Hematopoietic multipotent progenitor cell treated with erythropoietin and hydrocortisone succinate and interleukin-3 and kit ligand, for 6 days (in vitro differentiated cells): ENCODE data around the gene KLHL2.
A peak's percentile ranks its signal among the peaks of the same experiment; 100 is the strongest.
"Not testable (repeated sequence)": the region's sequence is repeated elsewhere in the genome, so short reads cannot be mapped to it uniquely, and the experiment has no call there.

Experiments used
- DNase-seq: peaks from one replicate; pipeline ENCODE4 v3.0.0-alpha.2; 2015

The KLHL2 gene

DNA sequence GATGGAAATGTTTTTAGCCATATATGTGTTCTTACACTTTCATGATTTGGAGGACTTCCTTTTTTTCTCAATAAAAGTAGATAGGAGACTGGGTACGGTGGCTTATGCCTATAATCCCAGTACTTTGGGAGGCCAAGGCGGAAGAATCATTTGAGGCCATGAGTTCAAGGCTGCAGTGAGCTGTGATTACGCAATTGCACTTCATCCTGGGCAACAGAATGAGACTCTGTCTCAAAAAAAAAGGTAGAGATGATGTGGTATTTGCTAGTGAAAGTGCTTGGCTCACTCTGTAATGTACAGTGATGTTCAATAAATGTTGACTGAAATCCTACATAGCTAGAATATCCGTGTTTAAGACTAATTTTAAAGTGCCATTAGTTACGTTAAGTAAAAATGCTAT lies 27.4 kb downstream of the KLHL2 start:
- DNase-seq, result no peak

DNA sequence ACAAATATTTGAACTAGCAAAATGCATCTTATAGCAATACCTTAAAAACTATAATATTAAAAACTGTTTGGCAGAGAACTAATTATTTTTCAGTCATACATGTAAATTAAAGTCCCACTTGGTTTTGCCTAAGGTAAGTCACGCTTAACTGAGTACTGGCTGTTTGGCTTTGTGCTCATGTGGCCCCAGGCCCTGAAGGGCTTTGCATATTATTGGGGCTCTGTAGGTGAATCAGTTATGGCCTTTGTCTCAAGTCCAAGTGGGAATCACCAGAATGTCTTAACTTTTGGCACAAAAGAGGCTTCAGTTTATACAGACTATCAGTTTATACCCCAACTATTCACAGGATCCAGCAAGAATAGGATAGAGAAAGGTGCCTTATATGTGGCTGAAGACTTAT lies 29.5 kb downstream of the KLHL2 start:
- DNase-seq, result not testable (repeated sequence)

DNA sequence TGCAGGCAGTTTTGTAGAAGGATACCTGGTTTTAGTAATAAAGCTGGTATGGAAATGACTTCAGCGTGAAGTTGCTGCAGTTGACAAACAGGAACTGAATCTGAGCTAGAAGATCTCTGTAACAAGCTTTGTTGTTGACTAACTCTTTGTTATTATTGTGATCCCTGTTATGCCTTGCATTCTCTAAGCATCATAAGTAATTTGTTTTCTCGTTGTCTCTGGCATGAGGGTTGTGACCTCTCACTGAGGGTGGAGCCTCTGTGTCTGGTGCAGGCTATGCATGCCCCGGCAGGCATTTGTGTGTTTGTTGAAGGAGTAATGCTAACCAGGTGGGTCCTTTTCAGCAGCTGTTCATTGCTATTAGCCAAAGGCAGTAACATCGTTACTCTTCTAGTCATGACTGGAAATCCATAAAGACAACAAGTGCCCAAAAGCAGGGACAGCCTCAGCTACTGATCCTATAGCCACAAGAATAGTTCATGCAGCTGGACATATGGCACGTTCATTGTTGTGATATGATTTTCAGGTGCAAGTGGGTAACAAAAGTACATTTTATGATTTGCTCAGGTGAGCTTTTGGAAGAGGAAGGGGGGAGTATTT lies 30.8 kb downstream of the KLHL2 start:
- not testable (repeated sequence) for DNase-seq

DNA sequence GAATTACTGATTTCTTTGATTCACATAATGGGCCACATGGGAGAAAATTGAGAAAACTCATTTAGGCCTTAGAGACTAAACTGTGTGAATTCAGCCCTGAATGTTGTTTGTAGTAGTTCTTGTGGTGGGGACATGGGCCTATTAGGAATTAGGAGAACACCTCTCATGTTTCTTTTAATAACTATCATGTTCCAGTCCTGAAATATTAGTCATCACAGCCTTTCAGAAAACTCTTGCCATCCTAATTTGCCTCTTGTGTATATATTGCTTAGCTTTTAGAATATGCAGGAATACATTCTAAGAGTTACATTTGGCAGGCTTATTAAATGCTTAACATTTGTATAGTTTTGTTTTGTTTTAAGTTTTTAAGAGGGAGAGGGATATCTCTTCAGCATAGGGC lies 33.4 kb downstream of the KLHL2 start:
- DNase-seq, result not testable (repeated sequence)

DNA sequence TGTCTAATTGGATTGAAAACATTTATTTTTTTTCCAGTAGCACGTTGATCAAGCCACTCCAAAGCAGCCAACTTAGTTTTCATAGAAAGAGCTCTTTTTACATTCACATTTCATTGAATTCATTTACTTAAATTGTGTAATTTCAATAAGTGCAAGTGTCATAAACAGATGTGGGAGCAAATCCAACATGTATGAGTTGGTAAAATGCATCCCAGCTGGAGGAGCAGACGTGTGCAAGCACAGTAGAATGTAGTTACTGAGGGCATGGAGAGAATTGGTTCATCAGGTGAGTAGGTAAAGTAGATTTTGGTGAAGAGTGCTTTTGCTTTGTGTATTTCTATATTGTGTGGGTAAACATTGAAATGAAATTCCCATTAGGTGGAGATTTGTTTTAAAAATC lies 36.8 kb downstream of the KLHL2 start:
- not testable (repeated sequence) for DNase-seq

DNA sequence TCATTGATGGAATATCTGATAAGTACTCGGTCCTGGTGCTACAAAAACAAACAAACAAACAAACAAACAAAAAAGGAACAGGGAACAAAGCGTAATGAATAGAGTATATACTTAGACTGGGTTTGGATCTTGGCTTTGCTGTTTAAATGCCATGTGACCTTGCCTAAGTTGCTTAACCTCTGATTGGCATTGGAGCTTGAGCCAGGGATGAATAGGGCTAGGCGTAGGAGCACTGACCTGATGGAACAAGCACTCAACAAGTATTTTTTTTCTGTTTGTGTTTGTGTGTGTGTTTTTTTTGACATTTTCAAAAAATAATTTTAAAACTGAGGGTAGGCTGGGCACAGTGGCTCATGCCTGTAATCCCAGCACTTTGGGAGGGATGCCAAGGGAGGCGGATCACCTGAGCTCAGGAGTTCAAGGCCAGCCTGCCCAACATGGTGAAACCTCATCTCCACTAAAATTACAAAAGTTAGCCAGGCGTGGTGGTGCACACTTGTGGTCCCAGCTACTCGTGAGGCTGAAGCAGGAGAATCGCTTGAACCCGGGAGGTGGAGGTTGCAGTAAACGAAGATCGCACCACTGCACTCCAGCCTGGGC lies 37.3 kb downstream of the KLHL2 start:
- not testable (repeated sequence) for DNase-seq

DNA sequence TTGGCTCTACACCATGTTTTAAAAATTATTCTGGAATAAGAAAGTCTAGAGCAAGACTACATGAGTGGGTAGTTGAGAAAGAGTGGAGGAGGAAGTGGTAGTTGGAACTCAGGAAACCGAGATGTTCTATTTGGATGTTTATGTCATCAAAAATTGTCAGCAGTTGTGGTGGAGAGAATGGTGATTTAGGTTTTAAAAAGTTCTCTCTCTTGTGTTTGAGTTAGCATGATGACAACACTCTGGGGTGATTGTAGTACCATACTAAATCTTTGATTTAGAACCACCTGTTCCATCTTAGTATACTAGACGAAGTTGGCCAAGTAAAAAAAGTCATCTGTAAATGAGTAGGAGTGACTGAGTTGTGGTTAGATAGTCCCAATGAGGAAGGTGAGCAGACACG lies 40.7 kb downstream of the KLHL2 start:
- DNase-seq, result peak; percentile 15

DNA sequence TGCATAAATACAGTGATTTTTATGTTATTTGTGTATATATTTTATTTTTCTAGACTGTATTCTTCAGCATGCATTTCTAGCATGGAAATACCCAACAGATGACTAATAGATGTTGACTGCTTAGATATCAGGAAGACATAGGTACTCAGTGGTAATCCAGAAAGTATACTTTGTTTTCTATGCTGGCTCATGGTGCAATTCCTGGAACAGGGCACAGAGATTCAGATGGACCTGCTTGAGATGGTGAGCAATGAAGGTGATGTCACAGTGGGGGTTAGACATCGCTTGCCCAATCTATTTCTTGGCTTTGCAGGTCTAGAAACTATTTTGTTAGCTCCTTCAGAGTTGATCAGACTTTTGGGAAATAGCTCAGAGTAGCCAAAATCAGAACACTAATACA lies 41.5 kb downstream of the KLHL2 start:
- not testable (repeated sequence) for DNase-seq

DNA sequence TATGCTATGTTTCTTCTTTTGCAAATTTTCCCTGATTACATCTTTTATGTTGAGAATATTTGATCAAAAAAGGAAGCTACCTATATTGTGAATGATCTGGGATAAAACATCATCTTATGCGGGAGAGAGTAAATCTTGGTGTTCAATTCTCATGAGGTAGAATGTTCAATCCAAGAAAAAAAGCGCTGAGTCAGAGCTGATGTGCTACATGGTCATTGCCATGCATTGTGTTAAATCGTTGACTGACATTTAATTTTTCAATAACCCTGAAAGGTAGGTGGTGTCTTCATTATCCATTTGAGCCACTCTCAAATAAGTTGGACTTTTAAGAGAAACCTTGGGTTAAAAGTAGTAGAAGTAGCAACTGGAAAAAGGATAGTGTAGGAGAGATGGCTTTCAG lies 47.4 kb downstream of the KLHL2 start:
- DNase-seq, result peak; percentile 18

DNA sequence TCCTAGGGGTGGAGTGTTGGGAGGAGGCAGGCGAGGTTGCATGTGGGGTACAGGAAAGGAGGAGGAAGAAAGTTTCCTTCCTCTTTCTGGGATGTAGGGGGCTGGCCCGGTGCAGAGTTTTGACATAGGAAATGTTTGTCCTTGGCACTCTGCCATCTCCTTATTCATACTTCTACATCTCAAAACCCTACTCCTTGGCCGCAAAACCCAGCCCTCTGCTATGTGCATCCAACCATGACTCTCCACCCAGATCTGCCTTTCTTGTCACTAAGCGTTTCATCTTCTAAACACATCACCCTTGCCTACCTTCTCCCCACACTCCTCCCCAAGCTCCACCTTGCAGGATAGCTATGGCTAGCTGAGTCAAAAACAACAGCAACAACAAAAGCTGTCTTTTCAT lies 48.1 kb downstream of the KLHL2 start:
- peak; percentile 85 for DNase-seq

DNA sequence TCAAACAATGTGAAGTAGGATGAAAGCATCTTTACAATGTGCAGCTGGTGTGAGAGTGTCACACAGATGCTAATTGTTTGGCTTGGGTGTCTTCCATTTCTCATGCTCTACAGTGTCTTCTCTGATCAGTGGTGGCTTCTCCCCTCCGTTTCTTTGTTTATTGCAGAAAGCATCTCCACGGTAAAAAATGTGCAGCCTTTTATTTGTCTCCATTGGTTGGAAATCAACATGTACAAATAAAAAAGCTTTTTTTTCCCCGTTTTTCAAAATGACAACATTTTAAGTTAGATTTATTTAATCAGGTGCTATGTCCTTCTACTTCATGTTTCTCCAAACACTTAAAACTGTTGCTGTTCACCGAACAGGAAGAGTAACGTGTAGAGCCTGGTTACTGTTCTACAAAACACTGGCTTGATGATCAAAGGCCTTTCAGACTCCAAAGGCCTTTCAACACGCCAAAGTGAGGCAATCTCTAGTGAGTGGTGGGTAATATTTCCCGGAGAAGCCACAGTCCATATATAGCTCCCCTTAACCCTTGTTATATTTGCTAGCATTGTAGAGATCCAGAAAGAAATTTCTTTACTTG lies 48.8 kb downstream of the KLHL2 start:
- DNase-seq, result peak; percentile 20

DNA sequence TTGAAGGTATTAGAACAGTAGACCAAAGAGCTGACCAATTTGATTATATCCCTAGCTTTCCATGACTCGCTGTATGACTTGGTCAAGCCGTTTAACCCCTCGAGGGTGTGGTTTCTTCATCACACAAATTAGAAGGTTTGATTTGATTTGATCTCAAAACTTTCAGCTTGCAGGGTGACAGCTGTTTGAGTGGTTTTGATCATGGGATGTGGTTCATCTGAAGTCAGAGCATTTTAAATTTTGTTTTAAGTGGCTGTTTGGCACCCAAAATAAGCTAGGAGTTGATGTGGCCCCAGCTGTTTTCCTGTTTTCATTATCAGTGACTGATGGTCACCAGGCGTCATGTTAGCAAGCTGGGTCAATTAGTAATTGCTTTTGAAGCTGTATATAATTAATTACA lies 52.4 kb downstream of the KLHL2 start:
- not testable (repeated sequence) for DNase-seq

DNA sequence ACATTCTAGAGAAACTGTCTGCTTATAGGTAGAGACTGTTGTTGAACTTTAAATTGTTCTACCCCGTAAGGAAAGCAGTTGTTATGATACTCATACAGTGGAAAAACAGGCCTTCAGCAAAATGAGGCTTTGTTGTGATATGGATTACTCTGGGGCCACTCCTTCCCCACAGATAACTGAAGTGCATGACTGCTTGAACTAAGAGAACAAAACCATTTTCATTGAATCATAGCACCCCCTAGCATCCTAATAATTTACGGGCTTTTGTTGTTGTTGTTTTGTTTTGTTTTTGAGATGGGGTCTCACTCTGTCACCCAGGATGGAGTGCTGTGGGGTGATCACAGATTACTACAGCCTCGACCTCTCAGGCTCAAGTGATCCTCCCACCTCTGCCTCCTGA lies 54.9 kb downstream of the KLHL2 start:
- peak; percentile 11 for DNase-seq

DNA sequence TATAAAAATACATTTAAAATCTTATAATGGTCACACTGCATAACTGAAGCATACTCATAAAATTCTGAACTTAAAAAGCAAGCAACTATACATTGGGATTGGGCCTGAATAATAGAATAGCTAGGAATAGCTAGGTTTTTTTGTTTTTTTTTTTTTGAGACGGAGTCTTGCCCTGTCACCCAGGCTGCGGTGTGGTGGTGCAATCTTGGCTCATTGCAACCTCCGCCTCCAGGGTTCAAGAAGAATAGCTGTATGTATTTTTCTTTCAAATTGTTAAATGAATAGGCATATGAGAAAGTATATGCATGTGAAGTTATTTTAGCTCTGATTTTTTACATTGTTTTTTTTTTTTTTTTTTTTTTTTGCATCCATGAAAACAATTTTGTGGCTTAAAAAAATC lies 56.1 kb downstream of the KLHL2 start:
- DNase-seq, result not testable (repeated sequence)

DNA sequence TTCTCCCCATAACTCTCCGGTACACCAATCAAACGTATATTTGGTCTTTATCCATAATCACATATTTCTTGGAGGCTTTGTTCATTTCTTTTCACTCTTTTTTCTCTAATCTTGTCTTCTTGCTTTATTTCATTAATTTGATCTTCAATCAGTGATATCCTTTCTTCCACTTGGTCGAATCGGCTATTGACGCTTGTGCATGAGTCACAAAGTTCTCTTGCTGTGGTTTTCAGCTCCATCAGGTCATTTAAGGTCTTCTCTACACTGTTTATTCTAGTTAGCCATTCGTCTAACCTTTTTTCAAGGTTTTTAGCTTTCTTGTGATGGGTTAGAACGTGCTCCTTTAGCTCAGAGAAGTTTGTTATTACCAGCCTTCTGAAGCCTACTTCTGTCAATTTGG lies 62.6 kb downstream of the KLHL2 start:
- not testable (repeated sequence) for DNase-seq

DNA sequence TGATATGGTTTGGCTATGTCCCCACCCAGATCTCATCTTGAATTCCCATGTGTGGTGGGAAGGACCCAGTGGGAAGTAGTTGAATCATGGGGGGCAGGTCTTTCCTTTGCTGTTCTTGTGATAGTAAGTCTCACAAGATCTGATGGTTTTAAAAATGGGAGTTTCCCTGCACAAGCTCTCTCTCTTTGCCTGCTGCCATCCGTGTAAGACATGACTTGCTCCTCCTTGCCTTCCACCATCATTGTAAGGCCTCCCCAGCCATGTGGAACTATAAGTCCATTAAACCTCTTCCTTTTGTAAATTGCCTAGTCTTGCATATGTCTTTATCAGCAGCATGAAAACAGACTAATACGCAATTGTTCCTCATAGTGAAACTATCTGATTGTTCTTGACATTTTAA lies 66.1 kb downstream of the KLHL2 start:
- not testable (repeated sequence) for DNase-seq

DNA sequence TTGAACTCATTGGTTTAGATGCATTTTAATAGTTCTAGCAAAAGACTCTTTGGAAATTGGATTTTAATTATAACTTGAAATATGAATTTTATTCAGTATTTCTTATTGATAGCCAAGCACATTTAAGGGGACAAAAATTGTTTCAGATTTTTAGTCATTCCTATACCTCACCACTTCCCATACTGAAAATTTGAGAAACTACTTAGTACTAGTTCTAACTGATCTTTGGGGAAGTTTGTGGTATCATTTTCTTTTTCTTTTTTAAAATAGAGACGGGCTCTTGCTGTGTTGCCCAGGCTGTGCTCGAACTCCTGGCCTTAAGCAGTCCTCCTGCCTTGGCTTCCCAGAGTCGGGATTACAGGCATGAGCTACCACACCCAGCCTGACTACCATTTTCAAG lies 68.0 kb downstream of the KLHL2 start:
- not testable (repeated sequence) for DNase-seq

DNA sequence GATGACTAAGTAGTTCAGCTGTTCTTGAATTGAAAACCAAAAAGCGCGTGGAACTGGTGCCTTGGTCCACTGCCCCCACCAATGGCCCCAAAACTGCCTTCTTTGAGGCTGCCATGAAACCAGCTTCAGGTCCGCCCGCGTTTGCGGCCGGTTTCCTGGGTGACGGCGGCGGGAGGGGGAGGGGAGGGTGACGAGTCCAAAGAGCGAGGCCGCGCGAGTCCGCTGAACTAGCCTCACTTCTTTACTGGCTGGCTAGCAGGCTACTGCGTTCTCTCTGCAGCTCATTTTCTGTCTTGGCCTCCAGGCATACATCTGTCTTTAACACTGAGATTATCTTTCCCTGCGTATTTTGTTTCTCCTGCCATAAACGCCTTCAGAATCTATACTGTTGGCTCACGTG lies 72.2 kb downstream of the KLHL2 start:
- DNase-seq, result not testable (repeated sequence)

DNA sequence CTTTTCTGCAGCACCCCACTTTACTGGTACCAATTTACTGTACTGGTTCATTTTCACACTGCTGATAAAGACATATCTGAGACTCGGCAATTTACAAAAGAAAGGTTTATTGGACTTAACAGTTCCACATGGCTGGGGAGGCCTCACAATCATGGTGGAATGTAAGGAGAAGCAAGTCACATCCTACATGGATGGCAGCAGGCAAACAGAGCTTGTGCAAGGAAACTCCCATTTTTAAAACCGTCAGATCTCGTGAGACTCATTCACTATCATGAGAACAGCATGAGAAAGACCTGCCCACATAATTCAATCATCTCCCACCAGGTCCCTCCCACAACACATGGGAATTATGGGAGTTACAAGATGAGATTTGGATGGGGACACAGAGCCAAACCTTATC lies 77.3 kb downstream of the KLHL2 start:
- DNase-seq, result not testable (repeated sequence)

DNA sequence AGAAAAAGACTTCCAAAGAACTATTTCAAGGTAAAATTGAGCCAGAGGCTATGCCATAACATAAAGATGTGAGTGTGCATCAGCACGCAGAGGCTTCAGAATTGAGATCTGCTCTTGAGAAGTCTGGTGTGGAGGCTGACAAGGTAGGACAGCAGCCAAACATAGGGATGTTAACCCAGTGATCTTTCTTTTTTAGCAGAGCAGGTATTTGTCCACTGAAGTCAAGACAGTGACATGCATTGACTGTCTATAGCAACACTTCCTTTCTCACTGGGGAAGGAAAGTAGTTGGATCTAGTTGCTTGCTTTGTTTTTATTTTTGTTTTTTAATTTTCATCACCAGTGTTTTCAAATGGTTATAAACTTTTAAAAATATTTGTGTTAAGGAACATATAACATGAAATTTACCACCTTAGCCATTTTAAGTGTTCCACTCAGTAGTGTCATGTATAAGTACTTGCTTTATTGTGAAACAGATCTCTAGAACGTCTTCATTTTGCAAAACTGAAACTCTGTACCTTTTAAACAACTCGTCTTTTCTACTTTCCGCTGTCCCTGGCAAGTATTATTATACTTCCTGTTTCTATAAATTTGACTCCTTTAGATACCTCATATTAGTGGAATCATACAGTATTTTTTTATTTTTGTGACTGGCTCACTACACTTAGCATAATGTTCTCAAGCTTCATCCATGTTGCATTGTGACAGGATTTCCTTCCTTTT lies 79.4 kb downstream of the KLHL2 start:
- DNase-seq, result not testable (repeated sequence)

DNA sequence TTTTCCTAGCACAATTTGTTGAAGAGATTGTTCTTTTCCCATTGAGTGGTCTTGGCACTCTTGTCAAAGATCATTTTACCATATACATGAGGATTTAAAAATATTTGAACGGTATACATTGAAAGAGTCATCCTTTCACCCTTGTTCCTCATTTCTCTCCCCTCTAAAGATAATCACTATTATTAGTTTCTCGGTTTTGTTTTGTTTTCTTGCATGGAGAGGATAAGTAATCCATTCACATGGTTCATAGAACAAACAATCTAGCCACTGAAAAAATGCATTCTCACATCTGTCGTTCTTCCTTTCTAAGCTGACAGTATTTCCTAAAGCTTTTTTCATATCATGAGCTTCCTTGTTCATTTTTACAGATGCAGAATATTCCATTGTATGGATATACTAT lies 80.9 kb downstream of the KLHL2 start:
- DNase-seq, result no peak

DNA sequence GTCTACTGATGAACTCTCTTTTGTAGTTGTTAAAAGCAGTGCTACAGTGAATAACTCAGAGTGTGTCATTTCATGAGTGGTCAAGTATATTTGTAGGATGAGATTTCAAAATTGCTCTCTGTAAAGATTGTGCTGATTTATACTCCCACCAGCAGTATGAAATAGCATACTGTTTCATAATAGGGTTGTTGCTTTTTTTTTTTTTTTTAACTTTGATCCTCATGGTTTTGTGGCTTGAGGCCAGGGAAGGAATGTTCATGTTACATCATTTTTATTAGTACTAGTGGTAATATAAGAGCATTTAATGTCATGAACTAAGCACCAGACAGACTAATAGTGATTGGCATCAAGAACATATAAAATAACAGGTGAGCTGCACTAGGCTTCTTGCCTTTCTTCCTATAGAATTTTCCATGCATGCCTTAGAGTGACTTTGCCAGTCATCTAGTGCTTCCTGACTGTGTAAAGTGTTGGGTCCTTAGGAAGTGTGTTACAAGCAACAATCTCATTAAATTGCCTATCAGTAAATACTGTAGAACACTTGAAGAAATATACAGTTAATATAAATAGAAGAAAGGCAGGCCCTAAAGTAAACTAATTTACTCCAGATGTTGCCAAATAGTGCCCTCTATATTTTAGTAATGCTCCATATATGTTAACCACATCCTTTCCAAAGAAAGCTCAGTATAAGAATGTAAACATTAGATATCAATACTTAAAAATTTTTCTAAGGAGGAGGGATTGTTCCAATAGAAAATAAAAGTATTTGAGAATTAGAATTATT lies 81.5 kb downstream of the KLHL2 start:
- no peak for DNase-seq

DNA sequence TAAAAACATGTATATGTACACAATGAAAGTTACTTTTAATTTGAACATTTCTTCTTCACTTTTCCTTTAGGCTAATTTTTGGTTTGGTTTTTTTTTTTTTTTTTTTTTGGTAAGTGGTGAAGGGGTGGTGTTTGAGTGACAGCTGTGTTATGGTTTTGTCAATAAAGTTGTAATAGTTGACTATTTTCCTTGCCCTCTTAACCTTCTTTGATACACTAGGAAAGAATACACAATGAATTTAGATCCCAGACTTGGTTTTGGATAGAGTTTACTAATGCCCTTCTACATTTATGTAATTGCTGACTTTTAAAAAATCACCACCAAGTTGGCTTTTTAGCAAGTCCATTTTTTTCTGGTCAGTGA lies 82.0 kb downstream of the KLHL2 start:
- no peak for DNase-seq
